NCI-H1092 treated with DMSO at 0.1 percent for 48 hours (cell line): ENCODE measurements around the gene AIDA.

Experiments
- DNase-seq: peaks from one replicate; lab custom pipeline; 2025; lab: John Stamatoyannopoulos, UW

The AIDA gene

DNA sequence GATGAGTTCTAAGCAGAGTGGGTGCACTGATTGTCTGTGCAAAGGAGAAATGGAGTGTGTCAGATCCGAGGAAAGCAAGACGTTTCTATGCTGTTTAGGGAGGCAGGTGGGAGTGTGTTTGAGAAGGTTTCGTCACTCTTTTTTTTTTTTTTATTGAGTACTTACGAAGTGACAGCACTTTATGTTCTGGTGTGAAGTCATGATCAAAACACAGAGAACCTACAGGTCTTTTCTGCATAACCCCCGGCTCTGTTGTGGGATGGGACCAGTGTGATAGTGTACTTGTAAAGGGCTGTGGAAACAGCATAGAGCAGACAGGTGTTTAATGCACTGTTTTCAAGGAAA lies 67.7 kb downstream of the AIDA start:
- no peak for DNase-seq

DNA sequence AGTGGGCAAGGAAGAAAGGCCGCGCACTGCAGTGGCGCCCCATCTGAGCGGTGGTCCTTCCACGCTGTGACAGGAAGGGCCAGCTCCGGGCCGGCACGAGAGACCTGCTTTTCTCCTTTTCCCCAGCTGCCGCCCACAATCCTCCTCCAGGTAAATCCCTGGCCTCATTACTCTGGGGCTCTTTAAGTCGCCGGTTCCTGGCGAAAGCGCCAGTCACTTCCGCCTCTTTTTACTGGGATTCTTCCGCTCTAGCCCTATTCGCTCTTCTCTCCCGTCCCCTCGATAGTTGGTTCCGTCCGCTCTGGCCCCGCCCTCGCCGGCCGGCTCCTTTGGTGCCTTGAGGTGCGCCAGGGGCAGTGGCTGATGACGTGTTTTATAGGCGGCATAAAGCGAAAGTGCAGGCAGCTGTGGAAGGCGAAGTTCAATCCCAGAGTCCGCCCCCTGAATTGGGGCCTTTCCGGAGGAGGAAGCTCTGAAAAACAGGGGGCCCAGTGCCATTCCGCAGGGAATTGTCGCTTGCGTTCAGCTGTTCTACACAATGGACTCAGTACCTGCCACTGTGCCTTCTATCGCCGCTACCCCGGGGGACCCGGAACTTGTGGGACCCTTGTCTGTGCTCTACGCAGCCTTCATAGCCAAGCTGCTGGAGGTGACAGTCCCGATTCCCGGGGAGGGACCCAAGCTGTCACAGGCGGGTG lies 68.2 kb downstream of the AIDA start:
- DNase-seq: peak; percentile 100

DNA sequence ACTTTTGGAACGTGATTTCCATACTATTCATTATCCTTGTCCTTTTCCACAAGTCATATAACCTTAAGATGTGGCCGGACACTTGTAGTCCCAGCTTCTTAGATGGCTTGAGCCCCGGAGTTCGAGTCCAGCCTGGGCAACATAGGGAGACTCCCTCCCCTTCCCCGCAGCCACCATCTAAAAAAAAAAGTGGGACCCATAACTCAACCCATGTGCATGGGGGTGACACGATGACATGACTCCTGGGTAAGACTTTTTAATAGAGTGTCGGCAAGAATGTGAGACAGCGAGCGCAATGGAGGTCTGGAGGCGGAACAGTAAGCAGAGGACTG lies 68.7 kb downstream of the AIDA start:
- no peak for DNase-seq

DNA sequence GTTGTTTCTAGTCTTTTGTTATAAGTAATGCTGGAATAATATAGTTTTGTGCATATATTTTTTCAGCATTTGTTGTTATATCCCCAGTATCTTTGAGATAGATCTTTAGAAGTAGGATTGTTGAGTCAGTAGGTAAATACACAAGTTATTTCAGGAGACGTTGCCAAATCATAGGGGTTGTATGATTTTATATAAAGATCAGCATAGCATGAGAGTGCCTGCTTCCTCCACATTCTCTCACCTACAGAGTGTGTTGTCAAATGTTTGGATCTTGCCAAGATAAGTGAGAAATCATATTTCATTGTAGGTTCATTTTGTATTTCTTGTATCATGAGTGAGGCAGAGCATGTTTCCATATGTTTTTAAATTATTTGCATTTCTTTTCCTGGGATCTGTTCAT lies 69.8 kb downstream of the AIDA start:
- DNase-seq: no peak

DNA sequence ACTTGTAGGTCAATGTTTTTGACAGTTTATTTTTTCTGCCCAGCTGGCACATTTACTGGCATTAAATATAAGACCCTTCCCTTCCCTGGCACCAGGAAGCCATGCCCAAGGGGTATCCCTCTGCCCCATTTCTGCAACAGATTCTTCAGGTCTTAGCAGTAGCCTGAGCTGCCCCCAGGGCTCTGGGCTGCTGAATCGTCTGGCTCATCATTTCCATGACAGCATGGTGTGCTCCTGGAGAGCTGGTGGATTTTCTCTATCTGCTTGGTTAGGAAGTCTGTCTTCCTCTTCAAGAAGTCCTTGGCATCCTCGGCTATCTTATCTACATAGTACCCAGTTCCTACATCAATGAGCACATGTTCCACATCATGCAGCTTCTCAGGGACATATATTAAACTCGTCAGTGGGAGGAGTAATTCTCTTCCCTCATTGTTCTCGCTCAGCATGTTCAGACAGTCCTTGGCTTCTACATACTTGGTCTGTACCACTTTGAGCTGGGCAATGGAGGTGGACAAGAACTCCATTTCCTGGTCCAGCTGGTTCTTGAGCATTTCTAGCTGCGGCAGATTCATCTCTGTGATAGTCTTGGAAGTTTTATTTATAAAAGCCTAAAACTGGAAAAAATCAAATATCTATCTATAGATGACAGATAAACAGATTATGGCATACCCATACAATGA lies 70.9 kb downstream of the AIDA start:
- DNase-seq: no peak

DNA sequence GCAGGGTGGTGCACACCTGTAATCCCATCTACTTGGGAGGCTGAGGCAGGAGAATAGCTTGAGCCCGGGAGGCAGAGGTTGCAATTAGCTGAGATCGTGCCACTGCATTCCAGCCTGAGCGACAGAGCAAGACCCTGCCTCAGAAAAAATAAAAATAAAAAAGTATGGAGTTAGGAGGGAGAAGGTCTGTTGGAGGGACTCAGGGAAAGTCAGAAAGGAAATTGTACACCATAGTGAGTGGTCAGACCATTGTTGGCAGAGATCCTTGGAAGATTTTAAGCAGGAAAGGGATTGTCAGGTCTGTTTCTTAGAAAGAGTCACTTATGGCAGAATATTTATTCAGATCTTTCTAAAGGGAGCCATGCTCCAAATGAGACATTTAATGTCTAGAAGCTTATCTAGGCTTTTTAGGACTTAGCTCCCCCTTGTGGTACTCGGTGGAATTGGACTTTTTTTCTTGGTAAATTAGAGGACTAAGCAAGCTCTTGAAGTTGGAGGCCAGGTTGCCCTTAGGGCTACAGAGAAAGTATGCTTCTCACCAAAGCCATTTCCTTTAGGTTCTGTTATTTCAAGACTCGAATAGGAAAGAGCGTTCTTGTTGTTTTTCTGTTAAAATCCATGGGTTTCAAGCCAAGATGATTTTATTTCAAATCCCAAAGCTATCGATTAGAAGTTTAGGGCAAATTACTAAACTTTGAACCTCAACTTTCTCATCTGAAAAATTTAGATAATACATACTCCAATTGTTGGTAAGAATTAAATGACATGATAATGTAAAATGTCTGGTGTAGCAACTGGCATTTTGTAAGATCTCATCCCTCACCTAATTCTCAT lies 77.9 kb downstream of the AIDA start:
- DNase-seq: peak; percentile 83

DNA sequence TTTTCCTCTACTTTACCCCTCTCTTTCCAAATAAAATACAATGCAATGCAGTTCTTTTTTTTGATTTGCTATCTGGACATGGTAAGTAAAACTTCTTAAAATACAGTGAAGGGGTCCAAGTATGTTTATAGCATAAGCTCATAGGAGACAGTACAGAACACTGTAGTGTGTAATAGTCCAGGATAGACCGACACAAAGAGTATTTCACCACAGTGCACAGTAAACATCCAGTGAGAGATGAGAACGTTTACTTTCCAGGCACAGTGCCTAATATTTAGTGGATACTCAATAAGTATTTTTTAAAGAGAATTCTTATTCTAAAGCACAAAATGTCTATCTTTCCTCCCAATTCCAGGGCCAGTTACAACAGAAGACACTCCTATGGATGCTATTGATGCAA lies 79.5 kb downstream of the AIDA start:
- DNase-seq: no peak

DNA sequence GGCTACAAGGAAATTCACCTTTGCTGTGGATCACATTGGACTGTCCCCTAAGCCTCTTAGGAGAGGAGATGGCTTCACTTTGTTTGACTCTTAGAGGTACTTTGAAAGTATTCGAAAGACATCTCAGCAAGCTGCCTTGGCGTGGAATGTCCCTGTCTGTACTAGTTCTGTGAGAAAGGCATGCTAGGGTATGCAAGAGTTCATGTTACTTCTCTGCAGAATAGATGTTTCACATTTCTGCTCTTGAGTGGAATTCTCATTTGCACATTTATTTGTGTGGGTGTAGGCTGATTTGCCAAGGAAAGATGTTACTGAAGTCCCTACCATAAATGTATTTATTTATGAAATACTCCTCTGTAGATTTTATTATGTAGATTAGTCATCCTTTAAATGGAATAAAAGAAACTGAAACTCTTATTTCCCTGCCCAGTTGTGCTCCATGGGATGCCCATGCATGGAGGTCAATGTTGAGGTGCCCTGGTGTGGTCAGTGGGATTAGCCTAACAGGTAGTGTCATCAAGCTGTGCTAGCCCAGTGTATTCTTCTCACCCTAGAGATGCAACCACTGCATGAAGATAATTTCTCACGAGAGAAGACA lies 80.6 kb downstream of the AIDA start:
- DNase-seq: no peak

DNA sequence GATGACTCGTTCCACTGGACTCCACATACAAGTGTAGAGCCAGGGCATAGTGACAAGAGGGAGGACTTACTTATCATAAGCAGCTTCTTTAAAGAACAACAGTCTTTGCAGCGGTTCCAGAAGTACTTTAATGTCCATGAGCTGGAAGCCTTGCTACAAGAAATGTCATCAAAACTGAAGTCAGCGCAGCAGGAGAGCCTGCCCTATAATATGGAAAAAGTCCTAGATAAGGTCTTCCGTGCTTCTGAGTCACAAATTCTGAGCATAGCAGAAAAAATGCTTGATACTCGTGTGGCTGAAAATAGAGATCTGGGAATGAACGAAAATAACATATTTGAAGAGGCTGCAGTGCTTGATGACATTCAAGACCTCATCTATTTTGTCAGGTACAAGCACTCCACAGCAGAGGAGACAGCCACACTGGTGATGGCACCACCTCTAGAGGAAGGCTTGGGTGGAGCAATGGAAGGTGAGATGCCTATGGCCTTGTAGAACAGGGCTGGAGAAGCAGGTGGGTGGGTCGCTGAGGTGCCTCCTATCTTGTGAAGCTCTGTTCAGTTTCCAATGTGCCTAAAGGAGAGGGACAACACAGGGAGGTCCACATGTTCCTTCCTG lies 82.3 kb downstream of the AIDA start:
- DNase-seq: no peak

DNA sequence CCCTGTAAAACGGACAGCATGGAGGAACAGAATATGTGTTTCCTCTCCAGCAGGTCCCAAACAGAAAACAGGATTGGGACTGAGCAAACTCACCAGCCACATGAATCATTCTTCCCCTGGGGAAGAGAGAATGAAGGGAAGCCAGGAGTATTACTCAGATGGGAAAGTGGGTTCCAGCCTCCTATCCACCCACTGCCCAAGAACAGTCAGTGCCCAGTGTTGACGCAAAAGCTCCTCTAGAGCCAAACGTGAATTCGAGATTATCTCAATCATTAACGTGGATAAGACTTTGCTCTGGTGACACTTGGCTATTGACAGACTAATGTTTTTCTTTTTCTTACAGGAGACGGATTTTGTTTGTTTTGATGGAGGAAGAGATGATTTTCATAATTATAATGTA lies 85.1 kb downstream of the AIDA start:
- DNase-seq: no peak

DNA sequence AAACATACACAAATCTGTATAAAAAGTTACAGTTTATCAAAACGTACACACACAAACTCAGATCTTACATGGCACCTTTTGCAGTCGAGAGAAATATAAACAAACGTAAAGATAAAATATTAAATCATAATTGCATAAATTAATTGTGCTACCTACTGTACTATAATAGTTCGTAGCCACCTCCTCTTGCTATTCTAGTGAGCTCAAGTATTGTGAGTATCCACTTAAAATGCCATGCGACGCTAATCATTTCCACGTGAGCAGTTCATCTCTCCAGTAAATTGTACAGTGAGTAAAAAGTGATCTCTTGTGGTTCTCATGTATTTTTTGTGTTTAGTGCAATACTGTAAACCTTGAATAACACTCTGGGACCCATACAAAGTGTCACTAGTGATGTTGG lies 88.1 kb downstream of the AIDA start:
- no peak for DNase-seq

DNA sequence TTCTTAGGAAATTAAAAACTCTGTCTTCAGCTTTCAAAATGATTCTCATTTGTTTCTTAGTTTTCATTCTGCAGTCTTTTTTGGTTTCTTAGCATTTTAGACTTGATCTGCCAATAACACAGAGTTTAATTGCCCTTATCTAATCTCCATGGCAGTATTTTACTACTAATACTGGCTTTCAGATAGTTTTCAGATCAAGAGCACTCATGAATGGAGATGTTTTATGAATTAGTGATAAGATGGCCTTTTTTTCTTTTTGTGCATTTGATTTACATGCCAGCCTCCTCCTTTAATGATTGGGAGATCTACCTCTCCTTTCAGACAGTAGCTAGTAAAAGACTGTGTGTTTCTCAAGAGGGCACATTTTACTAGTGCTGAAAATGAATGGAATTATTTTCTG lies 88.8 kb downstream of the AIDA start:
- DNase-seq: no peak

DNA sequence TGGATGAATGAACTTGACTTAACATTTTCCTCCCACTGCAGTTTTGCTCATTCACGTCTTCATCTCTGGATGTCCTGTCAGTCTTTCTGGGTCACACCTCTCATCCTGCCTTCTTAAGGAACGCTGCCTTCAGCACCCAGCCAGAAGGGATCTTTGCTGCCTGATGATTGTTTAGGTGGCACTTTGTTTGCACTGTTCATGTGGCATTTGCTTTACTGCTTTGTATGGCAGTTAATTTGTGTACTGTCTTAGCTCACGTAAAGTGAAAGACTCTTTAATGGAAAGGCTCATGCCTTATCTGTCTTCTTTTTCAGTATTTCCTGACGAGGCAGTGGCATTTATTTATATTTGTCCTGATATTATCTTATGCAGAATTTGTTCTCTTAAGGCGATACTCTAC lies 89.5 kb downstream of the AIDA start:
- DNase-seq: no peak

DNA sequence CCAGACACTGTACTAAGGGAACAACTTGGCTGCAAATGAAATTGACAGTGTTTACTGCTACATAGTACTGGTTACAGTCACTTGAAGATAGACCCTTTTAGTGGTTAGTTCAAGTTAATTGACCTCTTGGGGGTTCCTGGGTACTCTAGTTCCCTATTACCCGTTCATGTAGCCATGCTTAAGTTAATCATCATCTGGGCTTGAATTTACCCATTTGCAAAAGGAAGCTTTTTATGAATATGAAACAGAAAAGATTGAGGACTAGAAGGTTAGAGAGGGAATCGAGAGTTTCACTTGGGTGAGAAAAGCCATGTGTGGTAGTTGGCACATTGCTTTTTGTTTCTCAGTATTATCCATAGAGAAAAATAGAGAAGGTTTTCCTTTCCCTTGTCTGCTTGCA lies 91.7 kb downstream of the AIDA start:
- DNase-seq: no peak

DNA sequence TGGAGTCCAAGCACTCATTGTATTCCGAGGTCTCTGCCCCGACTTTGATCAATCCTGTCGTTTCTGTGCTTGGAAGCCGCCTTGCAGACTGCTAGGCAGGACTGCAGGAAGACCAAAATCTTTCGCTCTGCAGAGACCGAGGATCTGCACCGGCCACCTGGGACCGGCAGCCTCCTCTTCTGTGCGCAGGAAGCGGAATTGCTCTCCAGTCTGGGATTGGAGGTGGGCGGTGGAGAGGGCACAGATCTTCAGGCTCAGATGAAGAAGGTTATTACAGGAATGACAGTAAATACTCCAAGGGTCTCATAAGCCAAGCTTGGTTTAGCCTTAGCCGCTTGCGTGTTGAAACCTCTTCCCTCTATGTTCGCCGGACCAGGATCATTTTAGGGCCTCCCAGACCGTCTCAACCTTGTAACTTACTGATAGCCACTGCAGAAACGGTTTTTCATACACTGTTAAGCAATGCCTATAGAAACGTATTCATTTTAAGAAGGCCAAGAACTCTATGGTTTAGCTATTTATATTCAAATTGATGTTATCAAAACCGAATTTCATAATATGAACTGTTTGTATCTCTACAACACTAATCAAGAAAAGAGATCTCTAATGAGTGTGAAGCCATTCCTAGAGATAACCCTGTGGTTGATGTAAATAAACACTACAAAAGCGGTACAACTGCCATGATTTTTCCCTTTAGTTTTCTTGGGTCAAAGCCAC lies 93.3 kb downstream of the AIDA start:
- no peak for DNase-seq
